Inferior parietal cortex (tissue), 1 donor: Measurements from ENCODE around the gene GRID1.
"Not testable (repeated sequence)": the region's sequence is repeated elsewhere in the genome, so short reads cannot be mapped to it uniquely, and the experiment has no call there.

ENCODE experiments used
- DNase-seq: peaks from one replicate; pipeline ENCODE4 v3.0.0-alpha.2; 2016; ENCODE audit errors: extremely low spot score

GRID1 gene

DNA sequence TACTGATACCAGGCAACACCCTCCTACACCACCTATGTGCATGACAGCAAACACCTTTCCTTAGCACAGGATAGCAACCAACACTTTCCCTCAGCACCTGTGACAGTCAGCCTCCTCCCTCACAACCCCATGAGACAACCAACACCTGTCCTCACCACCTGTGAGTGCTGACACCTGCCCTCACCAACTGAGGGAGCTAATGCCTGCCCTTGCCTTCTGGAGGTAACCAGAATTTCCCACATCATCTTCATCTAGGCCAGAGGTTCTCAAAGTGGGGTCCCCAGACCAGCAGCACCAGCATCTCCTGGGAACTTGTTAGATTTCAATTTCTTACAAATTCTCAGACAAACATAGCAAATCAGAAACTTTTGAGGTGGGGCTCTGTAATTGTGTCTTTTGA, 112.5 kb downstream of the GRID1 start:
- no peak for DNase-seq

DNA sequence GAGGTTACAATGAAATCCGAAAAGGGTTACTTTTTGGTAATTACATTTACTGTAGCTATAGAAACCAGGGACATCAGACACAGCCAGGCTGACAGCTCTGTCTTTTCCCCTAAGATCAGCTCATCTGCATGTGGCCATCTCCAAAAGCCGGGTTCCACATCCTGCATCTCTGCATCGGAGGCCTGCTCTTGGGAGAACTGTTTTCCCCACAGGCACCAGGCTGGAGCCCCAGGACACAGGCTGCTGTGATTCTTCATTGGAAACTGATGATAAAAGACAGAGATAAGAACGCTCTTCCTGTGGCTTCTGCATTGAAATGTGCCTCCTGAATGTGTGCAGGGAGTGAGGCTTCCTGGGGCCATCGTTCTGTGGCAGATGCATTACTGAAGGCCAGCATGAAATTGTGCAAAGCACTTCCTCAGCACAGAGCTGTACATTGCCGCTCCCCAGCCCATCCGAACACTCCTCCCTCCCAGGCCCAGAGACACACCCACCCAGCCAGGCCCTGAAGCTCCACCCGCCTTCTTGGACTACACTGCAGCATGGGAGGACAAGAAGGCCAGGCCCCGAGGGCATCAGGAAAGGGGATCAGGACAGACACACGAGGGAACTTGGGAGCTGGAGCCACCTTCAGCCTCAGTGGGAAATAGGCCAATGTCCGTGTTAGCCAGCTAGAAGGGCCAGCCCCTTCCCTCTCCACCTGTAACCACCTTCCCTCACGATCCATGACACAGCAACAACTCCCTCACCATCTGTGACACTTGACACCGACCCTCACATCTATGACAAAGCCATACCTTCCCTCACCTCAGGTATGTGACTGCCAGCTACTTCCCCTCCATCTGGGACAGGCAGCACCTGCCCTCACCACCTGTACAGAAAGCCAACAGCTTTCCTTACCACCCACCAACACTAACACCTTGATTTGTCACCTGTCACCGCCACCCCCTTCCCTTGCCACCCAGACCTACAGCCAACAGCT, 113.2 kb downstream of the GRID1 start:
- DNase-seq, result no peak

DNA sequence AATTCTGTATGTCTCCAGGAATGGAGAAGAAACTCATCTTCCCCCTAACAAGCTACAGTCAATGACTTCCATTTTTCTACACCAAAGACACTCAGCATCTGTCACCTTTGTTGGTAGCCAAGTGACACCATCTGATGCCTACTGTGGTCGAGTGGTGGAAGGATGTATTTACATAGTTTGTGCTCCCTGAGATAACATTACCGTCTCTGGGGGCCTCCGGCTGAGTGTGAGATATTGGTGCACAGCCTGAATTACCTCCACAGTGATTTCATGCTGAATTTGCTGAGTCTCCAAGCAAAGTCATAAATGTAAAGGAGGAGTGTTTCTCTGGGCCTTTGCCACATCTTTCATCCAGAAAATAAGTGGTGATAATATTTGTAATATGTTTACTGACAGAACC, 114.0 kb downstream of the GRID1 start:
- DNase-seq, result no peak

DNA sequence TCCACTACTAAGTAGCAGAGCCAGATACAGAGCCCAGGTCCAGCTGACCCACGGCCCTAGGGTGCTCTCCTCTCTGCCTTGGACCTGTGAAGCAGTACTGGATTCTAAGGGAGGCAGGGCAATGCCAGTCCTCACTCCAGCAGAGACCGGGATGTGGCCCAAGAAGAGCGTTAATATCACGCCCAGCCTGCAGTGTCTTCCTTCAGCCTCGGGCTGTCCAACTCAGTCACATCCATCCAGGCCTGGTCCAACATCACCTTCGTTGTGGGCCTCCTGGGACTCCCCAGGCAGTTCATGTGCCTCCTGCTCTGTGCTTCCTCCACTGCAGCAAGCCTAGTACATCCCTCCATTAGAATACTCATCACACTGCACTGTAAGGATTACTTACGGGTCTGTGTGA, 114.5 kb downstream of the GRID1 start:
- DNase-seq, result no peak

DNA sequence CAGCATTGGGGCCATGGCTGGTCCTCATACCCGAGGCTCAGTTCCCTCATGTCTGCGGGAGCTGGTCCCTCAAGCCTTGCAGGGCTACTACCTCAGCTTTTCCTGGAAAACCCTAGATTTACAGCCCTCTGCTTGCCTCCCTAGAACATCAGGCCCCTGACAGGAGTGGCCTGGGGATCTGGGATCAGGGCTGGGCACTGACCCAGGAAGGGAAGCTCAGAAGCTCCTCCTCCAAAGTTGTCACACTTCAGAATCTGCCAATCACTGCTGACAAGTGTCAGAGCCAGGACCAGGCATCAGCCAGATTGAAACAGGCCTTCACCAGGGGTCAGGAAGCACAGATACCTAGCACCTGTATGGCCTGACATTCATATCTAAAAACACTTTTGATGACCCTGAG, 115.2 kb downstream of the GRID1 start:
- DNase-seq, result no peak

DNA sequence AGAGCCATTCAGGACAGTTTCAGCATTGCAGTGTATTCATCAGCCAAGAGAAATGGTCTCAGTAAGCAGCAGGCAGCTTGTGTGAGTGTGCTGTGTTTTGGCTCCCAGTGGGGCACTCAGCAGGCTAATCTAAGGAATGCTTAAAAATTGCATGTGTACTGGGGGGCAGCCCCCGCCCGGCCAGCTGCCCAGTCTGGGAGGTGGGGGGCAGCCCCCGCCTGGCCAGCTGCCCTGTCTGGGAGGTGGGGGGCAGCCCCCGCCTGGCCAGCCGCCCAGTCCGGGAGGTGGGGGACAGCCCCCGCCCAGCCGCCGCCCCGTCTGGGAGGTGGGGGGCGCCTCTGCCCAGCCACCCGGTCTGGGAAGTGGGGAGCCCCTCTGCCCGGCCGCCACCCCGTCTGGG, 116.2 kb downstream of the GRID1 start:
- DNase-seq, result no peak

DNA sequence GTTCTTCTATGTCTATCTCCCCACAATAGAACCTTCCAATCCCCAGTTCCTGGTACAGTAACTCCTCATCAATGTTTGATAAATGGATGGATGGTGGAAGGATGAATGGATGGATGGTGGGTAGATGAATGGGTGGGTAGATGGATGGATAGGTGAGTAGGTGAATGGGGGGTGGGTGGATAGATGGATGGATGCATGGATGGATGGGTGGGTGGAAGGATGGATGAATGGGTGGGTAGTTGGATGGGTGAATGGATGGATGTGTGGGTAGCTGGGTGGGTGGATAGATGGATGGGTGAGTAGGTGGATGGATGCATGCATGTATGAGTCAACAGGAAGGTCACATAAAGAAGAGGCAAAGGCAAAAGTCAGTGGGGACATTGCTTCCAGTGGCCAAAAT, 116.8 kb downstream of the GRID1 start:
- DNase-seq, result no peak

DNA sequence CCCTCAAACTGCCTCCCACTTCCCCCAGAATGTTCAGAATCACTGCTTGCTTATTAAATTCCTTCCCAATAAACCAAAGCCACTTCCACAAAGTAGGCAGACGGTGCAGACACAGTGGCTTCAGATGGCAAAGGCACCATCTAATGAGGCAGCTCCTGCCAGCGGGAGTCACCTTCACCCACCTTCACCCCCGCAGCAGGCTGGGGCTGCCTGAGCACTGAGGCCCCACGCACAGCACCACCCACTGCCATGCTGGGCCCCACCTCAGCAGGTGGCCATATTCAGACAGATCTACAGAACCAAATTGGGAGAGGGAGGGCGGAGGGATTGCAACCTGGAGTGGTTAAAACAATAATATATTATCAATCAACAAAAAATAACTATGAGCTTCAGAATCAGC, 118.5 kb downstream of the GRID1 start:
- no peak for DNase-seq

DNA sequence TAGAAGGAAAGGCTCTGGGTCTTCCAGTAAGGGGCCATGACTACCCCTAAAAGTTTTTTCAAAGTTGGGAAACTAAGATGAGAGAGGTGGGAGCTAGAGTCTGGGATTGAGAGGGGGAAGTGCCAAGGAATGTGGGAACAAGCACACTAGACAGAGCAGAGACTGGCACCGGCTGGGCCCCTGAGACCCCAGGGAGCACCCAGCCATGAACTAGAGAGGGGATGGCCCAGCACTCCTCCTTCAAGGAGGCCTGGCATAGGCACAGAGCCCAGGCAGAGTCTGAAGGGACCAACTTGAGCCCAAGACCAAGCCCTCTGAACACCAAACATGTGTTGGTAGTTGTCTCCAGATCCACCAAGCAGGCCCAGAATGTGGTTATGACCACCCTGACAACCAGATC, 119.0 kb downstream of the GRID1 start:
- DNase-seq, result no peak

DNA sequence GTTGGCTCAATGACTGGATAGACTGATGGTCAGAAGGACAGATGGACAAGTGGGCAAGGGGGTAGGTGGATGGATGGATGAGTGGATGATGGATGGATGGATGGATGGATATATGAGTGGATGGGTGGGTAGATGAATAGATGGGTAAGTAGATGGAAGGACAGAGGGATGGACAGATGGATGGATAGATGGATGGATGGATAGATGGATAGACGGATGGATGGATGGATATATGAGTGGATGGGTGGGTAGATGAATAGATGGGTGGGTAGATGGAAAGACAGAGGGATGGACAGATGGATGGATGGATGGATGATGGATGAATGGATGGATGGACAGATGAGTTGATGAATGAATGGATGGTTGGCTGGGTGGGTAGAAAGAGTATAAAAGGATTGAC, 119.5 kb downstream of the GRID1 start:
- no peak for DNase-seq

DNA sequence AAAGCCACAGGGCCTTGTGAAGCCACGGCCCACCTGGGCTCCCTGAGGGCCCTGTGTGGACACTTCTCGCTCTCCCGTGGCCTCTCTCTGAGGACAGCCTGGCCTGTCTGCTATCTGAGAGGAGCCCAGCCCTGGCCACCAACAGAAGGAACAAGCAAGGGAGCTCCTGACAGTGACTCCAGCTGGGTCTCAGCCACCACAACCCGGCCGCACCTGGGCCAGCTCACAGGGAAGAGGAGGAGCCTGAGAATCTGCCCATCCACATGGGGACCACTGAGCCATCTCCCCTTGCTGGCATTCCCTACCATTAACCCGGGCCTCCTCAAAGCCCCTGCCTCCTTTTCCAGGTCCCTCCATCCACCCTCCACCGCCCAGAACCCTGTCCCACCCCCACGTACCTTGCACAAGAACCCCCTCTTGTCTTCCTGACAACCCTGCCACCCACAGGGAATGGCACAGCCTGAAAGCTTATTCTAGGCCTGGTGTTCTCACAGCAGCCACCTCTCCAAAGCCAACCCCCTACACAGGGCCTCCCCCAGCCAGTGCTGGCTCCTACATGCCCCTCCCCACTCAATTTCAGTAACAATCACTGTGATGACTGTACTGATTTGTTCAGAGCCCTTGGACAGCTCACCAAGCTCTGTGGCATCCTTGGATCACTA, 120.2 kb downstream of the GRID1 start:
- DNase-seq, result no peak

DNA sequence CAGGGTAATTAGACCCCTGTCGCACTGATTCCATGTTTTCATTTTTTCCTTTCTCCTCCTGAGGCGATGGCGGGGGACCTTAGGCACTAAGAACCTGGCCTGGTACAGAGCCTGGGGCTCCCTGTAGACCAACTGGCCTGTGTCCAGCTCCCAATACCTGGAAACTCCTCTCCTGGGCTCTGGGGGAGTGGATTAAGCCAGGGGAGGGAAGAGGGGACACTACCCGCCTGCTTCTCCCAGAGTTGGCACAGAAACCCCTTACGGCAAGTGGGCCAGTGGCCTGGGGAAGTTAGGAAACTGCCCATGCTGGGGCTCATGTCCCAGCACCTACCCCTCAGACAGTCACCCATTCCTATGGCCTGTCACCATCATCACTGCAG, 121.6 kb downstream of the GRID1 start:
- DNase-seq, result no peak

DNA sequence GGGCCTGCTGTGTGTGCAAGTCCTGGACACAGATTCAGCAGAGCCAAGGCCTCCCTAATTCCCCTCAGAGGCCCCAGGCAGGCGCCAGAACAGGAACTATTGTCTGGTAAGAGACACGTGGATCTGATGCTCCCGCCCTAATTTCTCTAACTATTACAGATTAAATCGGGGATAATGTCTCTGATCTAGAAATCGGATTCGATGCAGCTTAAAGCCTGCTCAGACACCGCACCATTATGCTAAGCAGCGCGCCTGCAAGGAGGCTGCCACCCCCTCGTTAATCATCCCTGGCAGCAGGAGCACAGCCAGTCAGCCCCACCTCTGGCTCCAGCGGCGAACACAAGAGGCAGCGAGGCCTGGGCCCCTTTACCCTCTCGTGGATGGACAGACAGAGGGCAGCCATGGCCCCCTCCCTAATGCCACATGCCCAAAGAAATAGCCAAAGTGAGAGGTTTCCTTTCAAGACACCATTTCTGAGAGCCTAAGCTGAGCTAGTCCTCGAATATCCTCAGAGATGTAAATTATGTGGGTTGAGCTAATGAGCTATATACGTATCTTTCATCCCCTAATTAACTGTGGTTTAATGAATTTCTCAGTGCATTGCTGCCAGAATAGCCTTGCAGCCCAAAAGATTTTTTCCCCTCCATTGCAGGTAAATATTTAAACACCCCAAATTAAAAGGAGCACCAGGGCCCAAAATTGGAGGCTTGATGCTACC, 122.1 kb downstream of the GRID1 start:
- DNase-seq, result no peak

DNA sequence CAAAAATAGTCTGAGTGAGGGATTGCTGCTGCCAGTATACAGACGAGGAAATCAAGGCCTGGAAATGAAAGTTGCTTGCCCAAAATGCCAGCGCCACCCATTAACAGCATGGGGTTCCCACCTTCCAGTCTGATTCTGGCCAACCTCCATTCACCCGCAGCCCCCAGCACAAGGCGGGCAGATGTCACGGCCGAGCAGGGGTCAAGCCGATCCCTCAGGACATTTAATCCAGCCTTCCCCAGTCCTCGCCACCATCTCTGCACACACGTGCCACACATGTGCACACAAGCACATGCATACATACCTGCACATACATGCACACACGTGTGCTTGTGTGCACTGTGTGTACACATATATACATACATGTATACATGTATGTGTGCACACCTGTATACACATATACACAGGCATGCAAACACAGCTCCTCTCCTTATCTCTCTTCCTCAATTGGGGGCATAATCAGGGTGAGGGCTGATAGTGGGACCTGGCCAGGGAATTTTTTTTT, 122.9 kb downstream of the GRID1 start:
- DNase-seq, result no peak

DNA sequence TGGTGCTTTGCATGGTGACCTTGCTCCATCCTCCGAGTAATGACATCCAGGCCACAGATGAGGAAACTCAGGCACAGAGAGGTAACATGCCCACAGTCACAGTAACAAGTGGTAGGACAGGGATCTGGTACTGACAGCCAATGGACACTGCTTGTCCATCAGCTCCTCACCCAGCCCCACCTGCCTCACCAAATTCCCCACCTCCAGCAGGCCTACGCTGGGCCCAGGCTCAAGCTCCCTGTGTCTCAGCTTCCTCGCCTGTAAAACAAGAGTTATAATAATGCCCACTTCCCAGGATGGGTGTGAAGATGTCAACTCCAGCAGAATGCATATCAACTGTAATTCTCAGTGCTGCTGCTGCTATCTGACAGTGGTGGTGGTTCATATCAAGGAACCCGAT, 123.8 kb downstream of the GRID1 start:
- no peak for DNase-seq

DNA sequence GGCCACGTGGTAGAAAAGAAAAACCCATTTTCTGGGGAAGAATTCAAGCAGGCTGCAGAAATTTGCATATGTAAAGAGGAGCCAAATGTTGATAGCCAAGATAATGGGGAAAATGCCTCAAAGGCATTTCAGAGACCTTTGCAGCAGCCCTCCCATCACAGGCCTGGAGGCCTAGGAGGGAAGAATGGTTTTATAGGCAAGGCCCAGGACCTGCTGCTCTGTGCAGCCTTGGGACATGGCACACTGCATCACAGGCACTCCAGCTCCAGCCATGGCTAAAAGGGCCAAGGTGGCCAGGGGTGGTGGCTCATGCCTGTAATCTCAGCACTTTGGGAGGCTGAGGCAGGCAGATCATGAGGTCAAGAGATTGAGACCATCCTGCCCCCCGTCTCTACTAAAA, 128.5 kb downstream of the GRID1 start:
- DNase-seq, result not testable (repeated sequence)

DNA sequence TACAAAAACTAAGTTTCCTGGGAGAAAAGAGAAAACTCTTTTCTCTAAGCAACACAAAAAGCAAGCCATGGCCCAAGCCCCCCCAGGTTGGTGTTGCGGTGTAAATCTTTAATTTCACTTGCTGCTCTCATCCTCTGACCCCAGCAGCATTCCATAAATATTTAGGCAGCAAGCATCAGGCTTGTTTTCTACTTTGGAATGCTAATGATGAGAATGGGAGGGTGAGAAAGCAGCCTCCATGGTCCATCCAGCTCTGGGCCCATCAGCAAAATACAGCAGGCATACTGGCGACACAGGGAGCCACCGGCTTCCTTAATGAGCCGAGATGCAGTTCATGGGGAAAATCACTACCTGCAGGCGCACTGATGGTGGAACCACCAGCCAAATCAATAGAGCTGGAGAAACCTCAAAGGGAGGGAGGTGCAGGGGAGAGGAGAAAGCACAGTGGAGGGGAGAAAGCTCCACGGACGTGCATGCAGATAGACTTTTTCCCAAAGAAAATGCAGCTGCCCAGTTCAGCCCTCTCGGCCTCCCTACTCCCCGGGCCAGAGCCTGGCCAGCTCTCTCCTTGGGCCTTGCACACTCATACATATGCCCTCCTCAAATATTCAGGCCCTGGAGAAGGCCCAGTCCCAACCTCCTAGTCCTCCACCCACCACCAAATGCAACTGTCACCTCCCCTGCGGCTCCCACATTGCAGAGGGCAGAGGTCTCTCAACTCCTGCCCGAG, 131.9 kb downstream of the GRID1 start:
- no peak for DNase-seq

DNA sequence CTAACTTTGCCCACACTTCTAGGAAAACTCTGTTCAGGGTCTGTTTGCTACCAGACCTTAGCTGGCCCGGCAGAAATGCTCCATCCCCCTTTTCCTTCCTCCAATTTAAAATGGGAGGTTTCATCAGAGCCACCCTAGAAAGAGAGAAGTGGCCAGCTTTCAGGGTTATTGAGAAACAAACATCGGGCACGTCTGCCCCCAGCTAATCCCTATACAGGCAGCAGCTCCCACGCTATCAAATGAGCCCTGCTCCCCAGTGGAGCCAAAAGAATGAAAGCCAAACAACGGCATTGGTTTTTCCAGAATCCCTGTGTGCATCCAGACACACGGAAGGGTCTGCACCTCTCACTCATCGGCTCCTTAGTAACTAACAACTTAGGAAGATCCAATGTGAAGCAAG, 132.5 kb downstream of the GRID1 start:
- no peak for DNase-seq

DNA sequence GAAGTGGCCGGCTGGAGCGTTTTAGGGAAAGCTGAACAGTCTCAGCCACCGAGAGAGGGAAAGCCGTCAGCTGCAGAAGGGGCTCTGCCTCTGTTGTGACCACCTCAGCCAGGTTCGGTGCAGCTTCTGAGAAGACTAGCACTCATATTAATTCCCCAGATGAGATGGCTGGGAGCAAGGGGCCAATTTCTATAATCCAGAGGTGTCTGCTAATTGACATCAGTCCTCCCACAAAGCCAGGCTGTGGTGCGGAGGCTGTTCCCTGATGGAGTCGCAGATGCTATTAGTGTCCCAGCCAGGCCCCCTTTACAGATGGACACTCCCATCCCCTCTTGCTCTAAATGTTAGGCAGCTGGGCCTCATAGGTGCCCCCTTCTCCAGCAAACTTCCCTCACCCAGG, 133.5 kb downstream of the GRID1 start:
- DNase-seq, result no peak

DNA sequence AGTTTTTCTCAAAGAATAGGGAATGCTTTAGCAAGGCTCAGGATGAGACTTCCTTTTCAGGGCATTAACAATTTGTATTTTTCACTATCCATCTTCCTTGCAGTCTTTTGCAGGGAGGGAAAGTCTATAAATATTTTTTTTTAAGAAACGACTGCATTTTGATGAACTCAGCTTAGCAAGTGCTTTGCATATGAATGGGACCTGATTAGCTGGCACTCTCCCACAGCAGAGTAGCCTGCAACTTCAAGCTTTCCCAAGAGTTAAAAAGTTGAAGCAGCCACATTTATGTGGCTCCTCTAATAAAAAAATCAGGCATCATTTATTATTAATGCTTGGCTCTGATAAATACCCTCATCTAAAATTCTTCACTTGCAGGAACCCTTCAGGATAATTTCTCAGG, 134.0 kb downstream of the GRID1 start:
- no peak for DNase-seq

DNA sequence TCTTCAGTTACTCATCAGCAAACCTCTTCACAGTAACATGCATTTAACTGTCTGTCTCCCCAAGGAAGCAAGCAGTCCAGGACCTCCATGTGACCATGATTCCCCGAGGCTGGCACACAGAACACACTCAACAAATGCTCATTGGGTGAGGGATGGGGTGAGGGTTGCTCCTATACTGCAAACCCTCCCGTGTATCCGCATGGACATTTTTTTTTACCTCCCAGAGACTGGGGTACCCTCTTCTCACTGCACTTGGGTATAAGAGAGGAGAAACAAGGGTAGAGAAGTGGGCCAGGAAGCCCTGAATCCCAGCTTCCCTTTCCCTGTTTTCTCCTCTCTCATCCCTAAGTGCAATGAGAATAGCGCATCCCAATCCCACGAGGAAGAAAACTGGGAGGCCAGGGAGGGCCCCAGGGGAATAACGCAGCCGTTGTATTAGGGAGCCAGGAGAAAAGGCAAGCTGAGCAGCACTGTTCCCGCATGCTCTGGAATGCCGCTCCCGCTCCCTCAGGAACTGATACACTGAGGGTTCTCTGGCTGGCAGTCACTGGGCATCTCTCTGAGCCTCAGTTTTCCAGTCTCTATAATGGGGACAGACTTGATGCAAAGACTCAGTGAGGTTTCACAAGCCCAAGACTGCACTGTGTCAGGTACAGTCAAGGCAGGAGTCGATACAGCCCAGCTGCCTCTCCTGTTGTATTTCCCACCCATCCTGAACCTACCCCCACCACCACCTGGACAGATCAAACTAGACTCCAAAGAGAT, 134.6 kb downstream of the GRID1 start:
- no peak for DNase-seq
